GM21447 (cell line): ENCODE data around the gene GRK1.

Experiments used
- ATAC-seq: cut with Tn5 transposase; IDR thresholded peaks from one replicate; pipeline ENCODE4 v1.9.1; 2021; ENCODE audit not compliant: unreplicated experiment

Gene GRK1

DNA sequence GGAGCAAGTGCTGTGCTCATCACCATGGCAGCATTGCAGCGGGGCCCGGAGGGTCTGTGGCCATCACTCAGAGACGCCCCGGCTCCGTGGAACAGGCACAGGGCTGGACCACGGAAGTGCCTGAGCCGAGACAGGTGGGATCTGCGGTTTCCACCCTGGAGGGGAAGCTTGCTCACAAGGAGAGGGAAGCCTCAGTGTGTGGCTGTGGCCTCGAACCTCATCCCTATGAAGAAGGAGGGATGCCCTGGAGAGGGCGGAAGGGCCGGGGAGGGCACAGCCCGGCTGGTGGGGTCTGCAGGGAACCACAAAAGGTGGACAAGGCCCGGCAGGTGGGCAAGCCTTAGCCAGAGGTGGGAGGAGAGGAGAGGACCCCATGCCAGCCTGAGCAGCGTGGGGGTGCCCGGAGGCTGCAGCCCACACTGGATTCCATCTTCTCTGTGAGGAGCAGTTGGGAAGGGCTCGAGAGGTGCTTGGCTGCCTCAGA, 61.6 kb downstream of the GRK1 start:
- ATAC-seq = no peak

DNA sequence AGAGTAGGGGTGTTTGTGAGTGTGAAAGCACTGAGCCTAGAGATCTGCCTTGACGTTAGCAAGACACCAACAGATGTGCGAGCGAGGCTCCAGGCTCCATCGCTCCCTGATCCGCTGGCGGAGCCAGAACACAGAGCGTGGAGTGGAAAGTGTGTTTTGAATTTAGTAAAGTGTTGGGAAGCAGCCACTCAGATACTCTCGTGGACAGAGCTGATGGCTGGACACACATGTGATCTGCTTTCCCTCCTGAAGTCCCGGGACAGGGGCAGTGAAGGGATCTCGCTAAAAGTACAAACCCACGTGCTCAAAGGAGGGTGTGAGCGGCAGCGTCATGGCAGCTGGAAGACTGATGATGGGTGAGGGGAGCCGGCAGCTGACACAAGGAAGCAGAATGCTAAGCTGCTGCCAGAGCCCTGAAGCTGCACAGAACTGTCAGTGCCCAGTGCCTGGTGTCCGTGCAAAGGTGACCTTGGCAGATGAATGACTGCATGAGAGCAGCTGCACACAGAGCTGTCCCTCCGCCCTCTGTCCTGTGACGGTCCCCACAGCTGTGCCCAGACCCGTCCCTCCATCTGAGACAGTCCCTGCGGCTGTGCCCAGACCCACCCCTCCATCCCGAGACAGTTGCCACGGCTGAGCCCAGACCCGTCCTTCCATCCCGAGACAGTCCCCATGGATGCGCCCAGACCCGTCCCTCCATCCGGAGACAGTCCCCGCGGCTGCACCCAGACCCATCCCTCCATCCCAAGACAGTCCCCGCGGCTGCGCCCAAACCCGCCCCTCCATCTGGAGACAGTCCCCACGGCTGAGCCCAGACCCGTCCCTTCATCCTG, 62.4 kb downstream of the GRK1 start:
- no peak for ATAC-seq

- ATAC-seq = no peak
Measured at GRCh38 chr13:113730258-113730691, 63.3 kb downstream of the GRK1 start.

DNA sequence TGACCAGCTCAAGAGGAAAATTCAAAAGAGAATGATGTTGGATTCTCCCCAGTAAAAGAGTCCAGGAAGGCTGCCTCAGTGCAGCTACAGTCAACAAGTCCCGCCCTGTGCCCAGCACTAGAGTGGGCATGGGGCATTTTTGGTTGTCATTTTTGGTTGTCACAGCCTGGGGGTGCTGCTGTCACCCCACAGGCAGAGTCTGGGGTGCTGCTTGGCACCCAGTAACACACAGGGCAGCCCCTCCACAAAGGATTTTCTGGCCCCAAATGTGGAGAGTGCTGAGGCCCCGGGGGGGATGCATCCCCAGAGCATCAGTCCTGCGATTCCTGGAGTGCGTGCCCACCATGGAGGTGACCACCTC, 63.8 kb downstream of the GRK1 start:
- ATAC-seq = no peak

DNA sequence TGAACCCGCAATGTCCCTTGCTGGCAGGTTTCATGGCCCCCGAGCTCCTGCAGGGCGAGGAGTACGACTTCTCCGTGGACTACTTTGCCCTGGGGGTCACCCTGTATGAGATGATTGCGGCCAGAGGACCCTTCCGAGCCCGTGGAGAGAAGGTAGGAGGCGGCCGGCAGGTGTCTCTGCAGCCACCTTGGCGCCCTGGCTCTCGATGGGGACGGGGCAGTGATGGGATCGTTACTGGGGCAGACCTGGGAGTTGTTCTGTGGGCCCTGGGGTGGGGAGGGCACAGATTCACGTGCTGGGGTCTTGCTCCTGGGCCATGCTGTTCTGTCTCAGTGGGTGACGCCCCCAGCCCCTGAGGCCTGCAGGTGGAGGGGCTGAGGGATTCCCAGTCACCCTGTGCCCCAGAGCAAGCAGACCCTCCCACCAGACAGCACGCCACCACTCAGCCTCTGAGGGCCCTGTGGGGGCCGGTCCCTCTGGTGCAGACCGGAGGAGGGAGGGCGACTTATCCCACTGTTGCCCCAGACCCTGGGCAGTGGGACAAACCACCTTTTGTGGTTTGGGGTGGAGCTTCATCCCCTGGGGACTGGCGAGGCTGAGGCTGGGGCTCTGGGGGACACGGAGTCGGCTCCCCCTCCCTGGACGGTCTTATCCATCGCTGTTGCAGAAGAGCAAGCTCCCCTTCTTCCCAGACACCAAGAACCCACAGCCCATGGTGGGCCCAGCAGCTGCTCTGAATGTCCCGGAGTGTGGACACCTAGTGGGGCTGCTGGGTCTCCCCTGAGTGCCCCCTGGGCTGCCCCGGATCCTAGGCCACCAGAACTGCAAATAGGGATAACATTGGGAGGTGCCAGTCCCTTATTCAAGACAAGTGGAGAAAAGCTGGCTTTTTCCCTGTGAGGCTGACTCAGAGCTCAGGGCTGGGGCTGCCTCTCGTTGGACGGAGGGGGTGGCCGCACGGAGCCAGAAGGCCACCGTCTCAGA, 64.5 kb downstream of the GRK1 start:
- ATAC-seq = no peak

DNA sequence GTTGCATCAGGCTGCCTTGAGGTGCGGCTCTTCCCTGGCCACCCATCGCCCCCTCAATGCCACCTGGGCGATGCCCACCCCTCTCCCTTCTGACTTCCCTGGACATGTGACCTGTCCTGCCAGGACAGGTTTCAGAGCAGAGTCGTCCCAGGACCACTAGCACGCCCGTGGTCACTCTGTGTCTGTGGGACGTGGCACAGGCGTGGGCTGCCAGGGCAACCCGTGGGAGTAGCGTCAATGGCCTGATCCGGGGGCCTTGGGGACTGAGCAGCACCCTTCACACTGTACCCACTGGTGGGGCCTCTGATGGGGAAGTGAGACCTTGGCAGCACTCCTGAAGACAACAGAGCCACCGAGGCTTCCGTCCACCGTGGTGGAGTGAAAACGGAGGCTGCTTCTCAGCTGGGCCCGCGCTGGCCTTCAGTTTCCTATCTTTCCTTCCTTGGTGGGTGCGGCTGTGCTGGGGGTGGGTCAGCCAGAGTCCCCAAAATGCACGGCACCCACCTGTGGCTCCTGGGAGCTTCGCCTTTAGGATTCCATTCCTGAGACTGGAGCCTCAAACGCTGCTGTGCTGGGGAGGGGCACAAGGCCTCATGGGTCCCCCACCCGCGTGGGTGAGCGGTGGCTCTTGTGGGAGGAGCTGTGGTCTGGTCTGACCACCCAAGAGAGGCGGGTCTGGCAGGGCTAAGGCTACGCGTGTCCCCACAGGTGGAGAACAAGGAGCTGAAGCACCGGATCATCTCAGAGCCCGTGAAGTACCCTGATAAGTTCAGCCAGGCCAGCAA, 65.3 kb downstream of the GRK1 start:
- ATAC-seq = no peak

- ATAC-seq = no peak
Measured at GRCh38 chr13:113732961-113733950, 66.2 kb downstream of the GRK1 start.

- ATAC-seq = no peak
Measured at GRCh38 chr13:113734099-113734825, 67.2 kb downstream of the GRK1 start.

DNA sequence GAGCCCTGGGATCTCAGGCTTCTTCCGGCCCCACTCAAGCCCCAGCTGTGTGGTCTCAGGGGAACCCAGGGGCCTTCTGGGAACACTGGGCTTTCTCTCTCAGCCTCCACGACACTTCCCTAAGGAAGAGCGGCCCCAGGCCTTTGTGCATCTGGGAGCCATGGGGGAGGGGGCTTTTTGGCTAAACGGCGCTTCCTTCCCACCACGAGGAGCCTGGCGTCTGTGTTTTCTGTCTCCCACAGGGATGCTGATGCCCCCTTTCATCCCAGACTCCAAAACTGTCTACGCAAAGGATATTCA, 67.8 kb downstream of the GRK1 start:
- no peak for ATAC-seq

- no peak for ATAC-seq
Measured at GRCh38 chr13:113735194-113735593, 68.2 kb downstream of the GRK1 start.

GRCh38 chr13:113735750-113736149, 68.7 kb downstream of the GRK1 start:
- no peak for ATAC-seq

GRCh38 chr13:113736258-113736731, 69.3 kb downstream of the GRK1 start:
- ATAC-seq = no peak

DNA sequence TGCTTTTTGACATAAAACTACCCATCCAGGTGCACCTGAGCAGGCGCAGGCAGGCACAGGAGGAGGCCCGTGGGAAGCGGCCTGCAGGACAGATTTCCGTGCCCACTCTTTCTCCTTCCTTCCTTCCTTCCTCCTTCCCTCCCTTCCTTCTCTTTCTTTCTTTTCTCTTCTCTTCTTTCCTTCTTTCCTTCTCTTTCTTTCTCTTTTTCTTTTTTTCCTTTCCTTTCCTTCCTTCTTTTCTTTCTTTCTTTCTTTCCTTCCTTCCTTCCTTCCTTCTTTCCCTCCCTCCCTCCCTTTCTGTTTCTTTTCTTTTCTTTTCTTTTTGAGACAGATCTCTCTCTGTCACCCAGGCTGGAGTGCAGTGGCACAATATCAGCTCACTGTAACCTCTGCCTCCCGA, 70.8 kb downstream of the GRK1 start:
- no peak for ATAC-seq

GRCh38 chr13:113739527-113740285, 72.7 kb downstream of the GRK1 start:
- ATAC-seq = no peak

- no peak for ATAC-seq
Measured at GRCh38 chr13:113740286-113740556, 73.2 kb downstream of the GRK1 start.

GRCh38 chr13:113740661-113741060, 73.6 kb downstream of the GRK1 start:
- ATAC-seq = no peak

DNA sequence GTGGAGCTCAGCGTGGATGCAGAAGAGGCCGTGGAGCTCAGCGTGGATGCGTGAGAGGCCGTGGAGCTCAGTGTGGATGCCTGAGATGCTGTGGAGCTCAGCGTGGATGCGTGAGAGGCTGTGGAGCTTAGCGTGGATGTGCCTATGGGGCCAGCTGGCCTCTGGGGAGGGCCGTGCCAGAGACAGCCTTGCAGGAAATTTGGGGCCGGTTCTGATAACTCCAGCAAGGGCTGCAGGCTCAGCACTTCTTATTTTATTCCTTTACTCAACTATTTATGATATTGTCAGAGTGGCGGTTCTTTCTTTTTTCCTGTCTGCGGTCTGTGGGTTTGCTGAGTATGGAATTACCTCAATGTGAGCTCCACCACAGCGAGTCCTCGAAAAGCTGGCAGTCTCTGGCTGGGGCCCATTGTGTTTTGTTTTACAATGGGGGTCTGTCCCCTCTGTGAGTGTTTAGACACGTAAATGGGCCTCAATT, 74.2 kb downstream of the GRK1 start:
- ATAC-seq = no peak

- ATAC-seq = no peak
Measured at GRCh38 chr13:113742000-113742441, 75.0 kb downstream of the GRK1 start.
